Measurements from ENCODE around the gene RPS29.

The RPS29 gene

DNA sequence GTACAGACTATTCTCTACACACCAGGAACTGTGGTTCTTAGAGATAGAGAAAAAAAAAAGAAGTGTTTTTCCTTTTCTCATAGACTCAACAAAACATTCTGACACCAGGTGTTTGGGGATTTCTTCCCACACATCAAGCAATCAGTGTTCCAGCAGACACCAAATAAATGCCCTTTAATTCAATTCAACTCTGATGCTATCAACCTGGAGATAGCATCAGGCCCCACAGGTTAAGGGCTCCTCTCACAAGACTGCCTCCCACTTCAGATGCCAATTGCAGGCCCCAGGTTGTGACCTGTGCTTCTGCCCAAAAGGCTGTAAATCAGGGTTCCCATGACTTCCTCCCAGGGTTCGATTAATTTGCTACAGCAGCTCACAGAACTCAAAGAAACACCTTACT, 36.7 kb downstream of the RPS29 start:
- DNase-seq, result no peak

DNA sequence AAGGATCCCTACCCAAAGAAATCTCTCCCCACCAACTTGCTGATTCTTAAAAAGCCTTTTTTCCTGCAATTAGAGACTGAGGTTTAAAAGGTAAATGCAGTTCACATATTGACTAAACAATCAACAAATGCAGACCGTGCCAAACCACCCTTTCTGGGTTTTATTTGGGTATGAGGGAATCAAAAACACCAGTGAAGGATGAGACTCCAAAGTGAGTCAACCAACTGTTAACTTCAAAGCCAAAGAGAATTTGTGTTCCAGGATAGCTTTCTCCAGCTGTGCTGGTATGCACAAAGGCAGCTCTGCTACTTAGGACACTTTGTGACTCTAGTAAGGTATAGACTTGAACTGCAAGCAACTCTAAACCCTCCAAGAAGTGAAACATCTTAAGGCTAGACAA, 39.4 kb downstream of the RPS29 start:
- DNase-seq, result no peak

DNA sequence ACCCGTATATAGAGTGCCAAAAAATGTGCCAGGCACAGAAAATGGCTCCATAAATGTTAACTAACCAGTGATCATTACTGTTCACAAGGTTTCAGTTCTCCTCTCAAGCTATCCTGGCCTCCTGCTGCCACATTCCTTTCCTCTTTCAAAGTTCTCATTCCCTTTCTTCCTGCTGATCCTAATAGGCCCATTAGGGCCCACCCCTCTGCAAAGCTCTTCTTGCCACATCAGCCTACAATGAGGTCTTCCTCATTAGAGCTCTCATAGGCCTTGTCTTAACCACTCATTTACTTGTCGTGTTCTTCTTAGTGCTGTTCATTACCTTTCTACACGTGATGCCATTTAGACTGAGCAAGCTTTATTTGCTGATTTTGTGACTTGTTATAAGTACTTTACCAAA, 40.5 kb downstream of the RPS29 start:
- DNase-seq, result no peak

DNA sequence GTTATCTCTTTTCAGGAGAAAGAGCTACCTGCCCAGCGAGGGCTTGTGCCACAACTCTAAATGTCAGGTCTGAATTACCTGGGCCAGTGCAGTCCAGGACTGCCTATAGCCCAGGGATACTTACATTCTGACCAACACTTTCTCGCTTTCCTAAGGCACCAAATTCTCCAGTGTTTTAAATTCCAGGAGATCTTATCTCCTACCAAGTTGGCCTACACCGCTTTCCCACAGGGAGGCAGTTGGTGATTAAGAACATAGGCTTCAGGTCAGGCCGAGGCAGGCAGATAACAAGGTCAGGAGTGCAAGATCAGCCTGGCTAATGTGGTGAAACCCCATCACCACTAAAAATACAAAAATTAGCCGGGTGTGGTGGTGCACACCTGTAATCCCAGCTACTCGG, 41.1 kb downstream of the RPS29 start:
- no peak for DNase-seq

DNA sequence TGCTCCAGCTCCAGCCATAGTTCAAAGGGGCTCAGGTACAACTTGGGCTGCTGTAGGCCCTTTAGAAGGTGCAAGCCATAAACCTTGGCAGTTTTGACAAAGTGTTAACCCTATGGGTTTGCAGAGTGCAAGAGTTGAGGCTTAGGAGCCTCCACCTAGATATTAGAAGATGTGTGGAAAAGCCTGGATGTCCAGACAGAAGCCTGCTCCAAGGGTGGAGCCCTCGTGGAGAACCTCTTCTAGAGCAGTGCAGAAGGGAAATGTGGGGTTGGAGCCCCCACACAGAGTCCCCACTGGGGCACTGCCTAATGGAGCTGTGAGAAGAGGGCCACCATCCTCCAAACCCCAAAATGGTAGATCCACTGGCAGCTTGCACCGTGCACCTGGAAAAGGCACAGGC, 45.1 kb downstream of the RPS29 start:
- DNase-seq, result no peak

DNA sequence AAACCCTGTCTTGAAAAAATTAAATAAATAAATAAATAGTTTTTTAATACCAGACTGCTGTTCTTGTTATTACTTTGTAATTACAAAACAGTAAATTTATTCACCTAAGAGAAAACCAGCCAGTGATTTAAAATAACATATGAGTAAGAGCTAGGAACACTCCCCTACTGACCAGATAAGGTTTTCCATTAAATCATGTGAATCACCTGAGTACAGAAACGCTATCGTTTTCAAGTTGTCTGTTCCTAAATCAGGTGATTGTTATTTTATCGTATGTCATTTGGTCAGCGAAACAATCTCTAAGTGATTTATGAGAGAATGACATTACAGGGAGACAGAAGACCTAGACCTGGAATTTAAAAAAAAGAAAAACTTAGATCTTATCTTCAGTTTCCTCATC, 47.3 kb downstream of the RPS29 start:
- DNase-seq, result no peak

Data from NCI-H1105 treated with DMSO at 0.1 percent for 48 hours (cell line).